Measurements from ENCODE around the gene CD59. TPM values are rescaled to one million over a fixed set of nuclear protein-coding genes. Genes with fewer than 3 reads are reported as not detected.

CD59 gene
- total and polyA plus RNA-seq, 10 of the 15 experiments (the other 5 are each of a cell fraction or from before 2014, with no cell fraction given), result 55.5 to 256 (median 181) TPM

DNA sequence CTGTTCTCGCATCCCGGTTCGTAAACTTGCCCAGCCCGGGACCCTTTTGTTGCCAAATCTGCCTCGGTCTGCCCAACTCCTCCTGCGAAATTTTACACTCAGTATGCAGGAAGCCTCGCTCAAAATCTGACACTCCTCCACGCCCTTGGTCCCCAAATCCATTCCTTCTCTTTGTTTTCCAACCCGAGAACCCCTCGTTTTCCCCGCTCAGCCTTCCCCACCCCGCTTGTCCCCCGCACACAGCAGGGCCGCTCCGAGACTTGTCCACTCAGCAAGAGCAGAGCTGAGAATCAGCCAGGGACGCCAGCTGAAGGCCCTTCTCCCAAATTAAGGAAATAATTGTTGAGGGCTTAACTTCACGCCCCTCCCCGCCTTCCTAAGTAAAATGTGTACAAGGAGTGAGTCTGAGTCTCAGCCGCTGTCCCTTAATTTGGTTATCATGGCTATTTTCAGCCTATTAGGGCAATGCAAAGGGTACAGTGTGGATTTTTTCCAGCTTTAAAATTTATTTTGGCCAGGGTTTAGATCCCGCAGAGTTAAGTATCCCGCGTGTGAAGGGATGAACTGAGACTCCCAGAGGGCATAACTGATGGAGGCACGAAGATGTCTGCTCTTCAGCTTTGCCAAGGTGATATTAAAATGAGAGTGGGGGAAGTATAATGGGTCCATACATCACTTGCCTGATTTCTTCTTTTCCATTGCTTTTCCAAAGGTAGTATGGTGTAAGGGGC lies 38.7 kb upstream of the CD59 start:
- DNase-seq (ENCODE audit: low read depth, low spot score) (no peak), ATAC-seq (peak; percentile 1; the same call in 2 of the 3 replicates), FAIRE-seq (no peak)
- Histone ChIP-seq H3K9ac (ENCODE audit: control insufficient read depth, insufficient read depth, low read length) (peak overlapping the region; percentile 28; the same call in 1 of the 2 replicates), H4K20me1 (ENCODE audit: control insufficient read depth, insufficient read depth) (peaks cover 2% of the 10 kb centered on the region; the same call in 1 of the 2 replicates), H3K27ac (ENCODE audit: control insufficient read depth, insufficient read depth) (no peak overlapping the region), H3K4me2 (ENCODE audit: control insufficient read depth, insufficient read depth) (peak overlapping the region; percentile 97), H3K4me3 (peak overlapping the region; percentile 76), H3K9me3 (replicated peaks; ENCODE audit: control insufficient read depth, insufficient read depth, low read length) (no peaks in the 10 kb centered on the region), H2AFZ (ENCODE audit: control insufficient read depth, low read depth, low read length) (peak overlapping the region; percentile 90), H3K27me3 (replicated peaks in 1 of 2; ENCODE audit: control insufficient read depth in 2 of 2, insufficient read depth in 2 of 2, low read length in 1 of 2) (no peaks in the 10 kb centered on the region), H3K4me1 (ENCODE audit: control insufficient read depth, insufficient read depth, low read length) (peaks cover 21% of the 10 kb centered on the region), H3K79me2 (ENCODE audit: control insufficient read depth, insufficient read depth, low read length) (peaks cover 3% of the 10 kb centered on the region), H3K36me3 (ENCODE audit: control insufficient read depth in 2 of 2, insufficient read depth in 2 of 2, low read length in 1 of 2) (peaks cover 0 to 3% of the 10 kb centered on the region in 2 experiments; a peak in 1 of 4 replicates)
- BruUV-seq (replicated peaks), result no TSS peak
- SMC1A ChIA-PET (ENCODE audit: uncharacterized antibody, unreplicated experiment), result interaction anchor here (0.6 to 1.3 kb wide), 5 partner anchors 14 to 65 kb away, joined by 3 to 4 read pairs (median 3); no protein-coding TSS in a partner anchor
- POLR2A ChIA-PET, result interaction anchor here (0.6 to 1.3 kb wide), 8 partner anchors 10 to 736 kb away, joined by 3 to 6 read pairs (median 3); partner anchors contain the start of gene TCP11L1
- WGBS (ENCODE audit: insufficient coverage, insufficient replicate concordance, low lambda C conversion rate, missing lambda C conversion rate), result 1% methylated on average over 23 of the region's 23 CpGs
- in situ Hi-C loops (cut with MboI), result no loop called here
- RAD21 ChIA-PET (ENCODE audit: unreplicated experiment), result interaction anchor here (1.1 to 1.5 kb wide), 4 partner anchors 14 to 55 kb away, joined by 3 to 4 read pairs (median 3); partner anchors contain the start of gene CD59
- CTCF ChIA-PET, result interaction anchor here (0.7 to 1.4 kb wide), 5 partner anchors 21 to 457 kb away, joined by 3 to 5 read pairs (median 3); no protein-coding TSS in a partner anchor
- intact Hi-C loops (cut with micrococcal nuclease; ENCODE audit: unreplicated experiment), result loop anchor here (10.0 kb wide), 1 partner anchor 460 kb away; no protein-coding TSS in a partner anchor
- TF ChIP-seq KAT2A (conservative IDR thresholded peaks at IDR 0.05; ENCODE audit: control insufficient read depth, low read depth, low read length) (no peak), SUPT20H (IDR thresholded peaks at IDR 0.05; ENCODE audit: borderline replicate concordance, control insufficient read depth, low read depth, low read length) (no peak), TAF1 (IDR thresholded peaks at IDR 0.05; ENCODE audit: borderline replicate concordance, low read depth, low read length) (no peak), SMARCA5 (IDR thresholded peaks at IDR 0.05) (no peak), MXI1 (IDR thresholded peaks at IDR 0.05; ENCODE audit: low read depth, low read length) (0 out of 2 replicates have a peak, but pooled peaks have one; percentile 12), MTA2 (IDR thresholded peaks at IDR 0.05; ENCODE audit: low read depth) (0 out of 2 replicates have a peak, but pooled peaks have one; percentile 19), BRCA1 (IDR thresholded peaks at IDR 0.05; ENCODE audit: low read depth, low read length) (no peak), NR2F1 (conservative IDR thresholded peaks at IDR 0.05) (no peak), NBN (IDR thresholded peaks at IDR 0.05) (peak; percentile 70), RB1 (IDR thresholded peaks at IDR 0.05; ENCODE audit: borderline replicate concordance) (no peak; the same call in 1 of the 2 replicates), MEF2B (IDR thresholded peaks at IDR 0.05; ENCODE audit: partially characterized antibody, poor library complexity, severe bottlenecking) (peak; percentile 54), HDGF (IDR thresholded peaks at IDR 0.05) (0 out of 2 replicates have a peak, but pooled peaks have one; percentile 18), HDAC6 (IDR thresholded peaks at IDR 0.05; ENCODE audit: unreplicated experiment) (no peak), PAX5 (IDR thresholded peaks at IDR 0.05; ENCODE audit: borderline replicate concordance, low read depth, low read length) (no peak), ATF7 (IDR thresholded peaks at IDR 0.05; ENCODE audit: low read depth) (0 out of 2 replicates have a peak, but pooled peaks have one; percentile 21), SMAD1 (IDR thresholded peaks at IDR 0.05; ENCODE audit: low read depth, partially characterized antibody) (no peak), IKZF2 (IDR thresholded peaks at IDR 0.05) (peak in 1 of 2 experiments; percentile 25; a peak in 2 of 4 replicates)
- TF ChIP-seq, protein P1, sequence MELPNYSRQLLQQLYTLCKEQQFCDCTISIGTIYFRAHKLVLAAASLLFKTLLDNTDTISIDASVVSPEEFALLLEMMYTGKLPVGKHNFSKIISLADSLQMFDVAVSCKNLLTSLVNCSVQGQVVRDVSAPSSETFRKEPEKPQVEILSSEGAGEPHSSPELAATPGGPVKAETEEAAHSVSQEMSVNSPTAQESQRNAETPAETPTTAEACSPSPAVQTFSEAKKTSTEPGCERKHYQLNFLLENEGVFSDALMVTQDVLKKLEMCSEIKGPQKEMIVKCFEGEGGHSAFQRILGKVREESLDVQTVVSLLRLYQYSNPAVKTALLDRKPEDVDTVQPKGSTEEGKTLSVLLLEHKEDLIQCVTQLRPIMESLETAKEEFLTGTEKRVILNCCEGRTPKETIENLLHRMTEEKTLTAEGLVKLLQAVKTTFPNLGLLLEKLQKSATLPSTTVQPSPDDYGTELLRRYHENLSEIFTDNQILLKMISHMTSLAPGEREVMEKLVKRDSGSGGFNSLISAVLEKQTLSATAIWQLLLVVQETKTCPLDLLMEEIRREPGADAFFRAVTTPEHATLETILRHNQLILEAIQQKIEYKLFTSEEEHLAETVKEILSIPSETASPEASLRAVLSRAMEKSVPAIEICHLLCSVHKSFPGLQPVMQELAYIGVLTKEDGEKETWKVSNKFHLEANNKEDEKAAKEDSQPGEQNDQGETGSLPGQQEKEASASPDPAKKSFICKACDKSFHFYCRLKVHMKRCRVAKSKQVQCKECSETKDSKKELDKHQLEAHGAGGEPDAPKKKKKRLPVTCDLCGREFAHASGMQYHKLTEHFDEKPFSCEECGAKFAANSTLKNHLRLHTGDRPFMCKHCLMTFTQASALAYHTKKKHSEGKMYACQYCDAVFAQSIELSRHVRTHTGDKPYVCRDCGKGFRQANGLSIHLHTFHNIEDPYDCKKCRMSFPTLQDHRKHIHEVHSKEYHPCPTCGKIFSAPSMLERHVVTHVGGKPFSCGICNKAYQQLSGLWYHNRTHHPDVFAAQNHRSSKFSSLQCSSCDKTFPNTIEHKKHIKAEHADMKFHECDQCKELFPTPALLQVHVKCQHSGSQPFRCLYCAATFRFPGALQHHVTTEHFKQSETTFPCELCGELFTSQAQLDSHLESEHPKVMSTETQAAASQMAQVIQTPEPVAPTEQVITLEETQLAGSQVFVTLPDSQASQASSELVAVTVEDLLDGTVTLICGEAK (IDR thresholded peaks at IDR 0.05; ENCODE audit: borderline replicate concordance), result peak; percentile 33; the same call in 1 of the 2 replicates
